Measurements from ENCODE around the gene CLEC4F.
A peak's percentile ranks its signal among the peaks of the same experiment; 100 is the strongest.
"Not testable (repeated sequence)": the region's sequence is repeated elsewhere in the genome, so short reads cannot be mapped to it uniquely, and the experiment has no call there.

CLEC4F gene

DNA sequence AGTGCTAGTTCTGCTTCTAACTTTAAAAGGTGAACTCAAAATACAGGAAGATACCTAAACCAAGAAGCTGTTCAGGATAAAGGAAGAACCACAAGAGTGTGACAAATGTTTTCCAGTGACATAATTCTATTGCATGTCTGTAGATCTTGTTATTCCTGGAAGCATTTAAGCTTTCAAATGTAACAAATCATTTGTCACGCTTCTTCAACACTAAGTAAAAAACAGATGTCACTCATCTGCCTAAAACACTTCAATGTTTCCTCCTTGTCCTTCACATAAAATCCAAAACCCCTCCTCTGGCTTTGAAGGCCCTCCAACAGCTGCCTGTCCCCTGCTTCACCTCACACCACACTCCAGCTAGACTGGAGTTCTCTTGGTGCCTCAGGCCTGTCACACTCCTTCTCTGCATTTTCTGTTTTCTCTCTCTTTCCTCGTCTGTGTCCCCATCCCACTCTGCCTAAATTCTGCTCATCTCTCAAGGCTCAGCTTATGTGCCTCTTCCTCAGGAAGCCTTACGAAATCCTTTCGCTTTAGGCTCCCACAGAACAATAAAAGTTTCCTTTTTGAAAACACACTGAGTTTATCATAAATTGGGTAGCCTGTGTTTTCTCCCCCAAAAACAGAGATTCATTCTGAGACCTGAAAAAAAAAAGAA is 6.4 kb upstream of the CLEC4F start:
- peak; percentile 25 for DNase-seq (ENCODE audit: low spot score)

DNA sequence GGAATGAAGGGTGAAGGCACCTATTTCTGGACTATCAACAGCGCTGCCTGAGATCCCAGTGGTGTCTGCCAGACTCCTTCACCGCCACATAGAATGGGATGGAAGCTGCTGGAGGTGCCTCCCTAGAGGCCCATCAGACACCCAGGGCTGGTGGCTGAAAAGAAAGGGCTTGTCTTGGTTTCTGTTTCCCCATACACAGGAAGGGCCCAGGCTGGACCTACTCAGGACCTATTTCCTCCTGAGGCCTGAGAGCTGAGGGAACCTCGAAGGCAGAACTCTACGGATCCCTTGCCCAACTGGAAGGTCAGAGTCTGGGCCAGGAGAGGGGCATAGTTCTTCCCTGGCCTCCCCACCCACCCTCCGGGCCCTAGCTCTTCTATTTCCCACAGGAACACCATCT is 2.9 kb upstream of the CLEC4F start:
- no peak for DNase-seq (ENCODE audit: low spot score)

DNA sequence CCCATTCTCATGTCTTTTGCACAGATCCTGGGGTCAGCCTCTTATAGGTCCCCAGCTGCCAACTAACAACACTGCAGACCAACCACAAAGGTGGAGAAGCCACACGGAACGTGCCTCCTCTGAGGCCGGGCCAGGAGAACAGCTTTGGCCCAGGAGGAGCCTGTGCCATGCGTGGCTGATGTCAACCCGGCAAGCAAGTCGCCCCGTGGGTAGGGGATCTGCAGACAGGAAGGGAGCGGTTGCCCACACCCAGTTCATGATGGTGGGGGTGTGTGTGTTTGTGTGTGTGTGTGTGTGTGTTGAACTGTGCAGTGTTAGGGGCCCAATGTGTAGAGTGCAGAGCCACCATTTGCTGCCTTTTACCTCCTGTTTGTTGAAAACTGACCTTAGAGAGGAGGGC is 2.4 kb upstream of the CLEC4F start:
- no peak for DNase-seq (ENCODE audit: low spot score)

DNA sequence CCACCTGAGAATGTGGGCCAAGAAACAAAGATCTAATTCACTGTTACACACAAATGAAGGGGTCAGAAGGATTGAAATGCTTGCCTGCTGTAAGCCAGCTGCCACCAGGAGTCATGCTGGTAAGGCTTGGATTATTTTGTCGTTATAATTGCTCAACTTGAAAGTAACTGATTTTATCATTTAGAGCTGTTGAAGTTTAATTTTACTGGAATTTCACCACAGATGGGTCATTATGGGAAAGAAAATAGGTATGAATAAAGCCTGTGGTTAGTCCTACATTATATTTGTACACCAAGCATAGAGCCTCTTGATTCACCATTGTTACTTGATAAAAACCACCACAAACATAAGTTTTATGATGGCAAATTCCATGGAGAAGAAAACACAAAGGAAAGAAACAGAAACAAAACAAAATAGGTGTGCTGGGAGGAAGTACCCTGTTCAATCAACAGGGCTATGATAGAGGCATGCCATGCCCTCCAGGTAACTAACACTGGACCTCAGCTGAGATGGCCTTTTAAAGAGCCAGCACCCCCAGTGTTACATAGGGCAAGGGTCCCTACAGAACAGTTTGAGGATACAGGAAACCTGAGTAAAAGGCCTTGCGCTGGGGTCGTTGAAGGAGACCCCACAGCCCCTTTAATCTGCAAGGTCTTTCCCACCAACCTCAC is 3.0 kb downstream of the CLEC4F start:
- DNase-seq (ENCODE audit: low spot score) = no peak

DNA sequence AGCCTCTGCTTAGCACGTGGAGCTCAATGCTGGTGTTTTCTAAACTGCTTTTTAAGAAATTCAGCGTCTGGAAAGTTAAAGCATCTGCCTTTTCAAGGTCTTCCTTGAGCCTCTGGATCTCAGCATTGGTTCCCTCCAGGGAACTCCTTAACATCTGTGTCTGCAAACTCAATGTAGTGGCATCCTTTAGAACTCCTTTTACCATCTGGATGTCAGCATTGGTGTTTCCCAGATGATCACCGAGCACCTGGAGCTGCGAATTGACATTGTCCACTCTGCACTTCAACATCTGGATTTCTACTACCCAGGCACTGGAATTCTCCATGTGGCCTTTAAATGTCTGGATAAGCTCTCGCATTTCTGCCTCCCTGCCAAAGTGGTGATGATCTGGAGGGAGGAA is 3.7 kb downstream of the CLEC4F start:
- no peak for DNase-seq (ENCODE audit: low spot score)

DNA sequence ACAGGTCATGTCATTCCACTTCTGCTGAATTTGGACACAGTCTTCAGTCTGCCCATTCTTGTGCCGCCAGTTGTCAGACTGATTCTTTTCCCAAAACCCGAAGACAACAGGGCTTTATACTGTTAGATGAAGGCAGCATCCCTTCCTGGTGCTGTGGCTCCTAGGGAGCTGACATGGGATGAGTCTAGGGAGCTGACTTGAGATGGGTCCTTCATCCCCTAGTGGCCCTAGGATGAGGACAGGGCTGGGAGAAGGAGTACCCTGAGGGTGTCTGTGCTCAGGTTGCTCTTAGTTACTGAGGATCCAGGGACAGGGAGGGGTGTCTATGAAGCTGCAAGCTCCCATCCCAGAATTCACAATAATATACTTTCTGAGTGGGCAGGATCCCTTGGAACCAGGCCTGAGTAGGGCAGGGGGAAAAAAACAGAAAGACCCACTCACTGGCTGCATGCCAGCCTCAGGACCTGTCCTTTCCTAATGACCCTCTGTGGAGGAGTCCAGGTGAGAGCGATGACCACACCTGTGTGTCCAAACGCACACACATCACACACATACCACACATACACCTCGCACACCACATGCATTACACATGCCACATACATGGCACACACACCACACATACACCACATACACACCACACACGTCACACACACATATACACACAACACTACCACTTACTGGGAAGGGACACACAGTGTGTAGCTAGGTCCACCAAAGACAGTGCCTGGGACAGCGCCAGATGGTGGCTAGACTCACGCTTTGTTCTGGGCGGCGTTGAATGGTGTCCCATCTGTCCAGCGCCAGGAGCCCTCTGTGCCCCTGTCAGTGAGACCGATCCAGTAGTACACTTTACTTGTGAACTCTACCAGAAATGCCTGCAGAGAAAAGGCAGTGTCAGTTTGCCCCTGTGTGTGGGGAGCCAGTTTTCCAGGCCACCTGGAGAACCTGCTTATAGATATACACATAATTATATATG is 11.1 kb downstream of the CLEC4F start:
- no peak for DNase-seq (ENCODE audit: low spot score)

DNA sequence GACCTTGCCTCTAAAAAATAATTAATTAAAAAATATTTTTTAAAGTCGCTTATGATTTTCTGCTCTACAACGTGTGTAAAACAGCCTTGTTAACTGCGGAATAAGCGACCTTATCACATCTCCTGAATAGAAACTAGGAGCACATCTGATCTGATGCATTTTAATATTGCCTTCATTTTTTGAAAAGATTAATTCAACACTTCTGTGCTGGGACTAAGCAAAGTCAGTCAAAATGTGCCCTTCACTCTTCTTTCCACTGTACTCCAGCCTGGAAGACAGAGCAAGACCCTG is 12.6 kb downstream of the CLEC4F start:
- no peak for DNase-seq (ENCODE audit: low spot score)

DNA sequence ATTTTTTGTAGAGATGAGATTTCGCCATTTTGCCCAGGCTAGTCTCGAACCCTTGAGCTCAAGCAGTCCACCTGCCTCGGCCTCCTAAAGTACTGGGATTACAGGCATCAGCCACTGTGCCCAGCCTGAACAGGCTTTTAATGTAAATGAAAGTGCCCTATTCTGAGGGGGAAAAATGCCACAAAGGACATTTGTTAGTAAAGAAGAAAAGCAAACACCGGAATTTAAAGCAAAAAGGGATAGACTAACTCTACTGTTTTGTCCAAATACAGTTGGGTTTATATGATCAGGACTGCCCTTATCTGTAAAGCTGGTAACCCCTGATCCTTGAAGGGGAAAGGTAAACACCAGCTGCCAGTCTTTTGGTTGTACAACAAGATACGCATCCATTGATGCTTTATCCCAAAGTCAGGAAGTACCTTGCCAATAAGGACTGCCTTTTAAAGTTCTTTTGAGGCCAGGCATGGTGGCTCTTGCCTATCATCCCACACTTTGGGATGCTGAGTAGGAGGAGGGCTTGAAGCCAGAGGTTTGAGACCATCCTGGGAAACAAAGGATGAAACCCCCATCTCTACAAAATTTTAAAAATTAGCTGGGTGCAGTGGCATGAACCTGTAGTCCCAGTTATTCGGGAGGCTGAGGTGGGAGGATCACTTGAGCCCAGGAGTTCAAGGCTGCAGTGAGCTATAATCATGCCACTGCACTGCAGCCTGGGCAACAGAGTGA is 13.1 kb downstream of the CLEC4F start:
- no peak for DNase-seq (ENCODE audit: low spot score)

DNA sequence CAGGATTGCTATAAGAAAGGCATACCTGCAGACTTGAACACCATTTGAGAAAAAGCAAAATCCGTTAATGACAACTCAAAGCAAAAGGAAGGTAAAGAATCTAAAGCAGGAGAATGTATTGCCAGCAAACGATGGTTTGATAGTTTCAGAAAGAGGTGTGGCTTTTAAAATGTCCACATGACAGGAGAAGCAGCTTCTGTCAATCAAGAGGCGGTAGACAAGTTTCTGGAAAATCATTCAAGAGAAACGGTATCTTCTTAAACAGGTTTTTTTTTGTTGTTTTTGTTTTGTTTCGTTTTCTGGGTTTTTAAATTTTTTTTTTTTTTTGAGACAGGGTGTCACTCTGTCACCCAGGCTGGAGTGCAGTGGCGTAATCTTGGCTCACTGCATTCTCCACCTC is 13.8 kb downstream of the CLEC4F start:
- DNase-seq (ENCODE audit: low spot score) = no peak

DNA sequence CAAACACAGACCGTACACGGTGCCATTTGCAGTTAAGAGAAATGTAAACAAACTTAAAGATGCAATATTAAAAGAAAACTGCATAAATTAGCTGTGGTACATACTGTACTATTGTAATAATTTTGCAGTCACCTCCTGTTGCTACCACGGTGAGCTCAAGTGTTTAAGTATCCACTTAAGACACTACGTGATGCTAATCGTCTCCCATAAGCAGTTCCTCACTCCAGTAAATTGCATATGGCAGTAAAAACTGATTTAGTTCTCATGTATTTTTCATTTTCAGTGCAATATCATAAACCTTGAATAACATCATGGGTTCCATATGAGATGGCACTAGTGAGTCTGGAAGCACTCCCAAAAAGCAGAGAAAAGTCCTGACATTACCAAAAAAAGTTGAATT is 14.4 kb downstream of the CLEC4F start:
- no peak for DNase-seq (ENCODE audit: low spot score)

DNA sequence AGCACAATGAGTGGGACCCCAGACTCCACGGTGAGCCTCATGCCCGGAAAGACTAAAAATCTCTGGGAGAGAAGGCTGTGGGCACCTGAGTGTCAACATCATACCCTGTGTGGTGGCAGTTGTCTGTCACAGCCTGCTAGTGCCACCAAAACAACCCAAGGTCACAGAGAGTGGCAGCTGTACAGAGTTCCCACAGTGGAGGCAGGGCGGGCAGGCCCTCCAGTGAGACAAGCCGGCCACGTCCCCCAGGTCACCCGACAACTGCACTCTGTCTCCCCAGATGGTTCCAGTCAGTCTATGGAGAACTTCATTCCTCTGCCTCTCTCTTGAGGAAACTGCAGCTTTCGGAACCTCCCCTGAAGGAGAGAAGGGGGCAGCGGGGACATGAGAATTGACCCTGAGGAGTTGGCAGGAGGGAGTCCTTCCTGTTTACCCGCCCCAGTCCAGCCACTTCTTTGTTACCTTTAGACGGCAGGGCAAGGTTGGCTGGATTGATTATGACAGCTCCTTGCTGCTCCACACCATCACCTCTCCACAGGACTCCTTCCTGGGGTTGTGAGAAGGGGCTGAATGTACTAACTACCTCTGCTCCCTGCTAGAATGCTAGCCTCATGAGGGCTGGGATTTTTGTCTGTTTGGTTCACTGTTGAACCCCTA is 18.7 kb downstream of the CLEC4F start:
- no peak for DNase-seq (ENCODE audit: low spot score)

DNA sequence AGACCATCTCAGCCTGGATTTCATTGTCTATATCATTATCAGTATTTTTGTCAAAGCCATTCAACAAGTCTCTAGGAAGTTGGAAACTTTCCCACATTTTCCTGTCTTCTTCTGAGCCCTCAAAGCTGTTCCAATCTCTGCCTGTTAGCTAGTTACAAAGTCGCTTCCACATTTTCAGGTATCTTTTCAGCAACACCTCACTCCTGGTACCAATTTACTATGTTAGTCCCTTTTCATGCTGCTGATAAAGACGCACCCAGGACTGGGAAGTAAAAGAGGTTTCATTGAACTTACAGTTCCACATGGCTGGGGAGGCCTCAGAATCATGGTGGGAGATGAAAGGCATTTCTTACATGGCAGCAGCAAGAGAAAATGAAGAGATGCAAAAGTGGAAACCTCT is 20.7 kb downstream of the CLEC4F start:
- no peak for DNase-seq (ENCODE audit: low spot score)

DNA sequence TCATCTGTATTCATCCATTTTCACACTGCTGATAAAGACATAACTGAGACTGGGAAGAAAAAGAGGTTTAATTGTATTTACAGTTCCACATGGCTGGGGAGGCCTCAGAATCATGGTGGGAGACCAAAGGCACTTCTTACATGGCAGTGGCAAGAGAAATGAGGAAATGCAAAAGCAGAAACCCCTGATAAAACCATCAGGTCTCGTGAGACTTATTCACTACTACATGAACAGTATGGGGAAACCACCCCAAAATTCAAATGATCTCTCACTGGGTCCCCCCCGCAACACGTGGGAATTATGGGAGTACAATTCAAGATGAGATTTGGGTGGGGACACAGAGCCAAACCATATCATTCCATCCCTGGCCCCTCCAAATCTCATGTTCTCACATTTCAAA is 22.4 kb downstream of the CLEC4F start:
- DNase-seq (ENCODE audit: low spot score) = not testable (repeated sequence)

DNA sequence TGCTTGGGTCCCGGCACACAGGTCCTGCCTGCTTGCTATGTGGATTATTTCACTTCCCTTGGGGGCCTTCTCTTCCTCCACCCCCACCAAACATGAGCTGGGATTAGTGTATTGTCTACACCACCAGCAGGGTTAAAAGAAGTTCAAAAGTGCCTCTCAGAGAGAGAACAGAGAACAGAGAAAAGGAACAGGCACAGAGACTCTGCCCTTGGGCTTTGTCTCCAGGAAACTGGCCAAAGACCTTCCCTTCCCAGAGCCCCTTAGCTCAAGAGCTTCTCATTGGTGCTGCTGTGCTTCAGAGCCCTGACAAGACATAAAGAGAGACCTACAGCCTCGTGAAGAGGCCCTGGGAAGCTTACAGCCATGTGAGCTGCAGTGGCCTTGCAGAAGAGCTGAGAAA is 22.9 kb downstream of the CLEC4F start:
- no peak for DNase-seq (ENCODE audit: low spot score)

DNA sequence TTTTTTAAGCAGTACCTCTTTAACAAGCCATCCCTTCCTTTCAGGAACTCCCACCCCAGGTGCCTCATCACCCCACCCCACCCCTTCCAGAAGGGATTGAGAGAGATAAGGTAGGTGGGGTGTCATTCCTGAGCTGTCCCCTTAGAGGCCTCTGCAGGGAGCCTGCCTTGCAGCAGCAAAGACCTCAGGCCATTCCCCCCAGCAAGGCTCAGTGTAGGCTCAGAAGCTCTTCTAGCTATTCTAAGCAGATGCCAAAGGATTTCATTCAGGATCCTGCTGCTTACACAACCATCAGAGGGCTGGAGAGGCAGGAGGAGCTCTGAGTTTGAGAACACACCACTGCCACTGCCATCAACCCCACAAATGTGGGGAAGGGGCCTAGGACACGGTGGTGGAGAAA is 24.1 kb downstream of the CLEC4F start:
- no peak for DNase-seq (ENCODE audit: low spot score)

DNA sequence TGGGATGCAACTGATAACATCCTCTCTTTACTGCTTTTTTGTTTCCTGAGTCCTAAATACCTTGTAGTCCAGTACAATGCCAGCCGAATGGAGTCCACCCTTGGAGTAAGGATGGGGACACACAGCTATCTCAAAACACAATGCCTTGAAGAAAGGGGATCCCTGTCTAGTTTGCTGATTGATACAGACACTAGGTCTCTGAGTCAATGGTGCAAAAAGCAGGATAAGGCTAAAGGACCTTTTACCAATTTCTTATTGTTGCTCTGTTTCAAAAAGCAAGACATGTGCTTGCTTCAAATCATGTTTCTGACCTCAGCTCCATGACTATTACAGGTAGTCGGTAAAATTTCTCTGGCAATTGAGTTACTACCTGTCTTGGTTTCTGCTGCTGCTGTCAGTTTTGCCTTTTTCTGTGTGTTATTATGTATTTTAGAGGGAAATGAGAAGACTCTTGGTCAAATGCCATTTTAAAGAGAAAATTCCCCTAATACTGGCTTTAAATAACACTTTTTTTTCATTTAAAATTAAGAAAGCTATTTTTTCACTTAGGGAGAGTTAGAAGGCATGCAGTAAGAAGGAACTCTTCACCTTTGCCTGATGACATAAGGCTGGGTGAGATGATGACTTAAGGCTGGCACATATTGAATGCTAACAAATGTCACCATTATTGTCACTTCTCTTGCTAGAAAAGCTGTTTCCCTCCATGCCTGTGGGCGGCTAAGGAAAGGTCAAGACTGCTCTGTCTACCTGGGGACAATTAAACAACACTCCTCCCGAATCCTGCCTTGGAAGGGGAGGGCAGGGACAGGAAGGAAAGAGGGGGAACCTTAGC is 25.0 kb downstream of the CLEC4F start:
- DNase-seq (ENCODE audit: low spot score) = no peak

DNA sequence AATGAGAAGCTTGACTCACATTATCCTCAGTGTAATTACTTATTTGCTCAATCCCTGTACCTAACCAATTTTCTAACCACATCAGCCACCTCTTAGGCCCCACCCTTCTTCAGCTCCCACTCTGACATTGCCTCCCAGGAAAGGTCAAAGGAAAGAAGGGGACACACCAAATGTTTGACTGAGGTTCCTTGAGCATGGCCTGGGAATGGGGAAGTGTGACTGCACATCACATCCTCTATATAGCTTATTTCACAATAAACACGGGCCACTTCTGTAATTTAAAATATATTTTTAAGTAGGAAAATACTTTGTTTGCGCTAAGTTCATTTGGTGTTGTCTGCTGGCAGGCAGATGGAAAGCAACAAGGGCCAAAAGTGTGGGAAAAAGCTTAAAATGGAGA is 26.9 kb downstream of the CLEC4F start:
- no peak for DNase-seq (ENCODE audit: low spot score)

DNA sequence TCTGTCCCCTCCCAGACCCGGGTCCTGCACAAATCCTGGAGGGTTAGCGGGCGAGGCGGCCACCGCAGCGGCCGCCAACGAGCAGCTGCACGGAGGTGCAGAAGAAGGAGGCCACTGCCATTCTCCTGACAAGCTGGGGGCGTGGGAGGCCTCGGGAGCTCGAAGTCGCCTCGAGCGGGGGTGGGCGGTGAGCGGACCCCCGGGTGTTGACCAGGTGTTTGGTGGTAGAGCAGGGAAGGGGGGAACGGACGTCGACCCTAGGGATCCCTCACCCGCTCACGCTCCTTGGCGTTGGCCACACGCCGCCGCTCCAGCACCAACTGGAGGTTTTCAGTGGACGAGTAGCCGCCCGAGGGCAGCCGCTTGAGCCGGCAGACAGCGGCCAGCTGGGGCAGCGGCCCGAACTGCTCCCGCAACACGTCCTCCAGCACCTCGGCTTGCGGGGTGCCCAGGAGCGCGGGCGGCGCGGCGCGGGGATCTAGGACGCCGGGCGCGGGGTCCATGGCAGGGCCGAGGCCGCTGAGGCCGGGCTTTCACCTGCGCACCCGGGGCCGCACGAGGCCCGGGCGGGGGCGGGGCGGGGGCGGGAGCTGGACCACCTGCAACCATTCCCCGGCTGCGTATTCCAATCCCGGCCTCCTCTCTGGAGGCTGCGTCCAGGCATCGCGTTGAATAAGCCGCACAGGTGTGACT is 30.1 kb downstream of the CLEC4F start, which contains the start of gene FIGLA:
FIGLA (minus strand) TSS at position 508 of the 693 bp plus-strand sequence; CDS start at position 503, 5 bp downstream.
- no peak for DNase-seq (ENCODE audit: low spot score)

DNA sequence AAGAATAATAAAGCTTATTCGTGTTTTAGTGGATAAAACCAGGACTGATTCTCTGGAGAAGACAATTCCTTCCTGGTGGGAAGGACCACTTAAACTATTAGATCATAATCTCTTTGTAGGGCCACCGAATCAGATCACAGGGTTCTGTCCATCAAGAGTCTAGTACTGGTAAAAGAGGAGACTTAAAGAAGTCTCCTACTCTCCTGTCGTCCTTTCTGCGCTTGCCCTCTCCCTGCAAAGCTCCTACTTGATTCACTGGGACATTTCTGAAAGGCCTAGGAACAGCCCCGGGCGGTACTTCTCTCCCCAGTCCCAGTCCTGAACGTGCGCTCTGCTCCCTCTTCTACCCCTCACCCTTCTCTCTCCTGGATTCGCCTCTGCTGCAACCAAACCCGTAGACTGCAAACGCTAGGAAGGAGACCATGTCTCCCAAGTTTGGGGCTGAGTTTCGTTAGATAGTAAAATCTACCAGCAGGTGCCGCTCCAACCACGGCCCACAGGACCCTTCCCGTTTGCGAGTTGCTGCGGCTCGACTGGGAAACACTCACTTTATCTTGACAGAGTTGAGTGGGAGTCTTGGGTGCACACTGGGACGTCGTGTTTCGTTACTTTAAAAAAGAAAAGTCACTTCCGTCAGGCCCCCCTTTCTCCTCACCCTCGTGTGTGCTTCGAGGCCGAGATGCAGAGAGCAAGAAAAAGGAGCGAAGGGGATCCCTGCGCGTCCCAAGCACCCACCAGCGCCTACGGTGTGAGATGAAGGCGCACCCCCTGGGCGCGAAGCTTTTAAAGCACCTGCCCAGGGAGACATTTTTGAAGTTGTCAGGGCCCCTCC is 30.9 kb downstream of the CLEC4F start:
- peak; percentile 73 for DNase-seq (ENCODE audit: low spot score)
